ENCODE results near the gene OR2AK2.

OR2AK2 gene

DNA sequence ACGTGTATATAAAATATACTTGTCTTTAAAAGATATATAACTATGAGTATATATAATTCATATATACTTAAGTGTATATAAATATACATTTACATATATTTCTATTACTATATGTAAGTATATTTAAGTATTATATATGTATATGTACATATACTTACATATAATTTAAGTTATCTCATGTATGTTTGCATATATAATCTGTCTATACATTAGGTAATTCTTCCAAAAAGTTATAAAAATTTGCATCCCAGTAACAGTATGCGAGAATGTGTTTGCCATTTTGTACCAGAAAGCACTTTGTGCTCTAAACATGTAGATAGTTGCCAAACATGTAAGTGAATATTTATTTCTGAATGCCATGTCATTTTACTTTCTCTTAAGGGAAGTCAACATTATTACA is at the start of gene OR2AK2:
OR2AK2 (plus strand) TSS at position 301 of the 400 bp plus-strand sequence. CDS start 144 bp downstream, outside the sequence.
- no peak for TF ChIP-seq CTCF (IDR thresholded peaks at IDR 0.05; ENCODE audit: insufficient read depth, missing control alignments)
- peak; percentile 29 for FAIRE-seq

GRCh38 chr1:247919952-247920351 is 45.1 kb upstream of the OR2AK2 start, which contains the start of gene OR2T8:
Gene OR2T8 (plus strand): TSS chr1:247920252. CDS start chr1:247921018, 766 bp downstream.
- DNase-seq (ENCODE audit: insufficient read length, low spot score) (no peak), FAIRE-seq (no peak)
- TF ChIP-seq CTCF (IDR thresholded peaks at IDR 0.05; ENCODE audit: insufficient read depth, missing control alignments): no peak

More for the DNA sequence above, at the start of gene OR2AK2:
- DNase-seq (ENCODE audit: insufficient read length, low spot score): no peak

DNA sequence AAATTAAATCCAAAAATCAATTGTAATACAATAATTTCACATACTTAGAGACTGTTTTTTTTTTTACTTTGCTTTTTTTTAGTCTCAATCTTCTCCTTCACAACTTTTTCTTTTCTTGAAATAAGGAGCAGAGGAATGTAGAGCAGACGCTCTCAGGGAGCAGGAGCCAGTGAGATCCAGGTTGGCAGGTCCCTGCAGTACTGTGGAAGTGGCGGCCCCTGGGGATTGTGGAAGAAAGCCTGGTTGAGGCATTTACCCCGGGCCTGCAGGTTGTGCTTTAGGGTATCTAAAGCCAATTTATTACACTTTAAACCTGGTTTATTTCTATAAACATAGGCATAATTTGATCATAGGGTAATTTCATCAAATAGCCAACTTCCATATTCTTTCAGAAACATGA is 41.1 kb upstream of the OR2AK2 start:
- DNase-seq (ENCODE audit: insufficient read length, low spot score) (no peak), FAIRE-seq (no peak)
- no peak for TF ChIP-seq CTCF (IDR thresholded peaks at IDR 0.05; ENCODE audit: insufficient read depth, missing control alignments)

- FAIRE-seq (peak; percentile 48), DNase-seq (ENCODE audit: insufficient read length, low spot score) (no peak)
- TF ChIP-seq CTCF (IDR thresholded peaks at IDR 0.05; ENCODE audit: insufficient read depth, missing control alignments): no peak
These were observed 40.2 kb upstream of the OR2AK2 start, which contains the start of gene OR2AJ1 for GRCh38 chr1:247924868-247925267. Gene OR2AJ1 (plus strand): TSS chr1:247924889. CDS start chr1:247933769, 8,880 bp downstream.

GRCh38 chr1:247933989-247934388 is 31.0 kb upstream of the OR2AK2 start:
- FAIRE-seq: no peak
- no peak for TF ChIP-seq CTCF (IDR thresholded peaks at IDR 0.05; ENCODE audit: insufficient read depth, missing control alignments)
- DNase-seq (ENCODE audit: insufficient read length, low spot score): no peak

DNA sequence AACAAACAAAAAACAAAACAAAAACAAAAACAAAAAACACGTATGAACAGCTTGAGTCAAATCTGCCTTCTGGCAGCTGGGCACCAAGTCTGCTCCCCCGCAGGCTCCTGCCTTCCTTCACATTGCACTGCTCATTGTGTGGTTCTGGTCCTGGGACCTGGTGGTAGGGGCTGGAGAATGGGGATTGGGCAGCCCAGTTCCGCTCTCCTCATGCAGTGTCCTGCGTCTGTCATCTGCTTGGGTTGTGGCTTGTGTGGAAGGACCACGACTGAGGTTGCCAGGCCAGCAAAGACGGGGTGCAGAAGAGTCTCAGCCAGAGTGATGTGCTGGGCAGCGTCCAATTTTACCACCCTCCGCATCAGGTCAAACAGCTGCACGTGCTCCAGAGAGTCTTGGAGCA is 29.3 kb upstream of the OR2AK2 start:
- no peak for TF ChIP-seq CTCF (IDR thresholded peaks at IDR 0.05; ENCODE audit: insufficient read depth, missing control alignments)
- FAIRE-seq (no peak), DNase-seq (ENCODE audit: insufficient read length, low spot score) (no peak)

DNA sequence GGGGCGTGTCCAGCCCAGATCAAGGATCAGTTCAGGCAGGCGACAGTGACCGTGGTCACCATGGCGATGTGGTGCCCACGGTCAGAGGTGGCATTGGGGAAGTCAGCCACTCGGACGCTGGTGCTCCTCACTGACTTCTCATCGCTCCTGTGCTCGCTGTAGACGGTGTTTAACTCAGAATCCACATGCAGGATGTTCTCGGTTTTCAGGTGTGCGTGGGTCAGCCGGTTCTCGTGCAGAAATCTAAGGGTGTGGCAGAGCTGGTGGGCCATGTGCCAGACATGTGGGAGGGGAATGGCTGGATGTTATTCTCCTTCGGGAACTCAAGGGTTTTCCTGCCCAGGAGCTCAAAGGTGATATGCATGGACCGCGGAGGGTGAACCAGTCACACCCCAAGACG is 28.6 kb upstream of the OR2AK2 start:
- FAIRE-seq: no peak
- no peak for TF ChIP-seq CTCF (IDR thresholded peaks at IDR 0.05; ENCODE audit: insufficient read depth, missing control alignments)
- DNase-seq (ENCODE audit: insufficient read length, low spot score): no peak
